Mucosa of rectum (tissue), 2 donors: ENCODE results near the gene SRPK3.

ENCODE experiments used
- H3K27ac ChIP-seq, 2 donors: one replicate each; pipeline ENCODE4 v1.7.0; 2013; ENCODE audit warnings: inconsistent platforms in 2 of 2, low read depth in 2 of 2, low read length in 2 of 2
- H3K27me3 ChIP-seq, 2 donors: one replicate each; pipeline ENCODE4 v1.7.0; 2013; ENCODE audit warnings: low read length in 2 of 2; ENCODE audit not compliant: control insufficient read depth in 2 of 2, insufficient read depth in 2 of 2
- H3K36me3 ChIP-seq, 2 donors: one replicate each; pipeline ENCODE4 v1.7.0; 2013; ENCODE audit warnings: low read length in 2 of 2; ENCODE audit not compliant: control insufficient read depth in 2 of 2, insufficient read depth in 2 of 2
- H3K4me1 ChIP-seq, 2 donors: one replicate each; pipeline ENCODE4 v1.7.0; 2013; ENCODE audit warnings: low read length in 2 of 2, mild to moderate bottlenecking in 1 of 2; ENCODE audit not compliant: control insufficient read depth in 2 of 2, insufficient read depth in 2 of 2
- H3K4me3 ChIP-seq, 2 donors: one replicate each; pipeline ENCODE4 v1.7.0; 2013; ENCODE audit warnings: low read length in 2 of 2
- H3K9ac ChIP-seq, 2 donors: one replicate each; pipeline ENCODE4 v1.7.0; 2013; ENCODE audit warnings: low read length in 2 of 2, low read depth in 1 of 2, mild to moderate bottlenecking in 1 of 2
- H3K9me3 ChIP-seq, 2 donors: one replicate each; pipeline ENCODE4 v1.7.0; 2013; ENCODE audit warnings: low read length in 2 of 2; ENCODE audit not compliant: control insufficient read depth in 2 of 2
- donor health status: healthy.
- donor health status: Normal muscosa, but diverticular disease.

The SRPK3 gene

GRCh38 chrX:153771415-153772315 is 9.2 kb upstream of the SRPK3 start:
- no peak overlapping the region for H3K9ac ChIP-seq
- no peaks in the 10 kb centered on the region for H3K36me3 ChIP-seq
- no peaks in the 10 kb centered on the region for H3K9me3 ChIP-seq
- H3K4me1 ChIP-seq, result peaks cover 0 to 1% of the 10 kb centered on the region in 2 donors
- H3K27ac ChIP-seq, result no peak overlapping the region
- H3K27me3 ChIP-seq, result peaks cover 0 to 1% of the 10 kb centered on the region in 2 donors
- H3K4me3 ChIP-seq, result no peak overlapping the region

- no peak overlapping the region for H3K4me3 ChIP-seq
- no peaks in the 10 kb centered on the region for H3K4me1 ChIP-seq
- no peak overlapping the region for H3K27ac ChIP-seq
- H3K9me3 ChIP-seq, result no peaks in the 10 kb centered on the region
- no peaks in the 10 kb centered on the region for H3K36me3 ChIP-seq
- H3K9ac ChIP-seq, result no peak overlapping the region
- H3K27me3 ChIP-seq, result peaks cover 0 to 1% of the 10 kb centered on the region in 2 donors
Observed at GRCh38 chrX:153772316-153773217, 8.3 kb upstream of the SRPK3 start.

- Histone ChIP-seq H3K9ac (no peak overlapping the region), H3K4me1 (no peaks in the 10 kb centered on the region), H3K9me3 (no peaks in the 10 kb centered on the region), H3K27me3 (peaks cover 0 to 1% of the 10 kb centered on the region in 2 donors), H3K27ac (no peak overlapping the region), H3K4me3 (no peak overlapping the region), H3K36me3 (no peaks in the 10 kb centered on the region)
Observed at GRCh38 chrX:153773218-153773611, 7.6 kb upstream of the SRPK3 start.

GRCh38 chrX:153773741-153774575 is 6.9 kb upstream of the SRPK3 start:
- Histone ChIP-seq H3K36me3 (no peaks in the 10 kb centered on the region), H3K27me3 (peaks cover 0 to 2% of the 10 kb centered on the region in 2 donors), H3K4me1 (no peaks in the 10 kb centered on the region), H3K4me3 (no peak overlapping the region), H3K9ac (no peak overlapping the region), H3K27ac (no peak overlapping the region), H3K9me3 (no peaks in the 10 kb centered on the region)

GRCh38 chrX:153774576-153775292 is 6.1 kb upstream of the SRPK3 start:
- no peaks in the 10 kb centered on the region for H3K9me3 ChIP-seq
- H3K9ac ChIP-seq, result no peak overlapping the region
- H3K27me3 ChIP-seq, result peaks cover 2% of the 10 kb centered on the region in 2 donors
- H3K36me3 ChIP-seq, result no peaks in the 10 kb centered on the region
- H3K27ac ChIP-seq, result no peak overlapping the region
- H3K4me3 ChIP-seq, result no peak overlapping the region
- H3K4me1 ChIP-seq, result no peaks in the 10 kb centered on the region

GRCh38 chrX:153775293-153776119 is 5.3 kb upstream of the SRPK3 start:
- H3K27me3 ChIP-seq, result peaks cover 2 to 6% of the 10 kb centered on the region in 2 donors
- no peak overlapping the region for H3K4me3 ChIP-seq
- H3K9me3 ChIP-seq, result no peaks in the 10 kb centered on the region
- no peak overlapping the region for H3K9ac ChIP-seq
- H3K27ac ChIP-seq, result no peak overlapping the region
- H3K4me1 ChIP-seq, result no peaks in the 10 kb centered on the region
- no peaks in the 10 kb centered on the region for H3K36me3 ChIP-seq

- Histone ChIP-seq H3K27ac (no peak overlapping the region), H3K27me3 (peaks cover 2 to 6% of the 10 kb centered on the region in 2 donors), H3K9ac (no peak overlapping the region), H3K36me3 (no peaks in the 10 kb centered on the region), H3K4me3 (no peak overlapping the region), H3K9me3 (no peaks in the 10 kb centered on the region), H3K4me1 (no peaks in the 10 kb centered on the region)
Observed at GRCh38 chrX:153776120-153776599, 4.7 kb upstream of the SRPK3 start.

GRCh38 chrX:153776611-153777045 is 4.2 kb upstream of the SRPK3 start:
- Histone ChIP-seq H3K9me3 (no peaks in the 10 kb centered on the region), H3K27ac (no peak overlapping the region), H3K9ac (no peak overlapping the region), H3K27me3 (peaks cover 2 to 6% of the 10 kb centered on the region in 2 donors), H3K4me3 (no peak overlapping the region), H3K36me3 (no peaks in the 10 kb centered on the region), H3K4me1 (peaks cover 0 to 3% of the 10 kb centered on the region in 2 donors)
